Measurements from ENCODE around the gene SPG11. TPM values are rescaled to one million over a fixed set of nuclear protein-coding genes. Genes with fewer than 3 reads are reported as not detected.
"Not testable (repeated sequence)": the region's sequence is repeated elsewhere in the genome, so short reads cannot be mapped to it uniquely, and the experiment has no call there.

The SPG11 gene
- total RNA-seq, 2 donors from 2014 or later, result 68.1 to 76.0 TPM

- no peaks in the 10 kb centered on the region for H3K9me3 ChIP-seq
- H3K27me3 ChIP-seq (replicated peaks; ENCODE audit: insufficient read depth), result no peaks in the 10 kb centered on the region
- peak overlapping the region; percentile 94 for H3K4me3 ChIP-seq
- H3K36me3 ChIP-seq, result no peaks in the 10 kb centered on the region
- H3K27ac ChIP-seq, result peak overlapping the region; percentile 95 to 99
- DNase-seq (ENCODE audit: low spot score), result peak; percentile 53
- peak; percentile 69 for ATAC-seq (ENCODE audit: insufficient number of reproducible peaks, low FRiP score, low read depth)
- TF ChIP-seq CTCF (IDR thresholded peaks at IDR 0.05), result peak; percentile 34
- peaks cover 16 to 46% of the 10 kb centered on the region in 2 donors for H3K4me1 ChIP-seq (ENCODE audit: control insufficient read depth in 1 of 2, low read depth in 2 of 2)
Measured at GRCh38 chr15:44536302-44536961, 127.0 kb downstream of the SPG11 start.

GRCh38 chr15:44535523-44536301, 127.8 kb downstream of the SPG11 start:
- H3K27me3 ChIP-seq (replicated peaks; ENCODE audit: insufficient read depth), result no peaks in the 10 kb centered on the region
- DNase-seq (ENCODE audit: low spot score) (no peak), ATAC-seq (ENCODE audit: insufficient number of reproducible peaks, low FRiP score, low read depth) (no peak)
- H3K27ac ChIP-seq, result peak overlapping the region; percentile 95 to 99
- H3K4me3 ChIP-seq, result peak overlapping the region; percentile 94
- H3K4me1 ChIP-seq (ENCODE audit: control insufficient read depth in 1 of 2, low read depth in 2 of 2), result peaks cover 16 to 38% of the 10 kb centered on the region in 2 donors
- H3K36me3 ChIP-seq, result no peaks in the 10 kb centered on the region
- no peaks in the 10 kb centered on the region for H3K9me3 ChIP-seq
- no peak for TF ChIP-seq CTCF (IDR thresholded peaks at IDR 0.05)

GRCh38 chr15:44535092-44535491, 128.4 kb downstream of the SPG11 start:
- no peak for TF ChIP-seq CTCF (IDR thresholded peaks at IDR 0.05)
- DNase-seq (ENCODE audit: low spot score) (no peak), ATAC-seq (ENCODE audit: insufficient number of reproducible peaks, low FRiP score, low read depth) (no peak)
- Histone ChIP-seq H3K36me3 (no peaks in the 10 kb centered on the region), H3K4me3 (no peak overlapping the region), H3K27ac (no peak overlapping the region), H3K9me3 (no peaks in the 10 kb centered on the region), H3K4me1 (ENCODE audit: control insufficient read depth in 1 of 2, low read depth in 2 of 2) (peaks cover 16 to 33% of the 10 kb centered on the region in 2 donors), H3K27me3 (replicated peaks; ENCODE audit: insufficient read depth) (no peaks in the 10 kb centered on the region)

- no peak for TF ChIP-seq CTCF (IDR thresholded peaks at IDR 0.05)
- Histone ChIP-seq H3K27ac (no peak overlapping the region), H3K4me3 (no peak overlapping the region), H3K27me3 (replicated peaks; ENCODE audit: insufficient read depth) (no peaks in the 10 kb centered on the region), H3K9me3 (no peaks in the 10 kb centered on the region), H3K36me3 (no peaks in the 10 kb centered on the region), H3K4me1 (ENCODE audit: control insufficient read depth in 1 of 2, low read depth in 2 of 2) (peaks cover 7 to 15% of the 10 kb centered on the region in 2 donors)
- no peak for DNase-seq (ENCODE audit: low spot score)
- no peak for ATAC-seq (ENCODE audit: insufficient number of reproducible peaks, low FRiP score, low read depth)
Measured at GRCh38 chr15:44532689-44533088, 130.8 kb downstream of the SPG11 start.

- not testable (repeated sequence) for H3K9me3 ChIP-seq; ATAC-seq (ENCODE audit: insufficient number of reproducible peaks, low FRiP score, low read depth); H3K27me3 ChIP-seq (replicated peaks; ENCODE audit: insufficient read depth); H3K36me3 ChIP-seq; H3K27ac ChIP-seq; H3K4me3 ChIP-seq; DNase-seq (ENCODE audit: low spot score)
- H3K4me1 ChIP-seq (ENCODE audit: control insufficient read depth in 1 of 2, low read depth in 2 of 2), result peaks cover 7 to 13% of the 10 kb centered on the region in 2 donors
Measured at GRCh38 chr15:44532275-44532674, 131.2 kb downstream of the SPG11 start.
